WTC11 (cell line): Measurements from ENCODE around the gene CNDP2. TPM values are rescaled to one million over a fixed set of nuclear protein-coding genes. Genes with fewer than 3 reads are reported as not detected.
A peak's percentile ranks its signal among the peaks of the same experiment; 100 is the strongest.
"Not testable (repeated sequence)": the region's sequence is repeated elsewhere in the genome, so short reads cannot be mapped to it uniquely, and the experiment has no call there.

Experiments used
- ATAC-seq: fragments of 200-7000 bp; cut with Tn5 transposase; 2 replicates; pipeline ENCODE4 v1.10.0; 2021; ENCODE audit warnings: mild to moderate bottlenecking, moderate library complexity
- CTCF ChIA-PET: fragments of 300-600 bp; sonication (Branson Sonifier 250); formaldehyde crosslinking; loops from one replicate; lab custom pipeline; 2021; ENCODE audit warnings: antibody characterized with exemption; lab: Charles Lee
- POLR2A ChIA-PET: fragments of 350-600 bp; sonication (Branson Sonifier 250); formaldehyde crosslinking; loops from one replicate; lab custom pipeline; 2021; ENCODE audit warnings: antibody characterized with exemption; lab: Charles Lee
- DNase-seq: peaks from one replicate; pipeline ENCODE4 v3.0.0; 2021; ENCODE audit warnings: low spot score
- H3K27ac Mint-ChIP-seq: 2 replicates; pipeline ENCODE4 v1.8.0; 2021; ENCODE audit warnings: mixed read lengths
- H3K27me3 Mint-ChIP-seq: 2 replicates; pipeline ENCODE4 v1.8.0; 2021; ENCODE audit warnings: low read depth, mild to moderate bottlenecking, moderate library complexity, mixed read lengths
- H3K36me3 Mint-ChIP-seq: 2 replicates; pipeline ENCODE4 v1.8.0; 2021; ENCODE audit warnings: mixed read lengths
- H3K4me1 Mint-ChIP-seq: 2 replicates; pipeline ENCODE4 v1.8.0; 2022; ENCODE audit warnings: mixed read lengths
- H3K4me3 Mint-ChIP-seq: 2 replicates; pipeline ENCODE4 v1.8.0; 2021; ENCODE audit warnings: mild to moderate bottlenecking, moderate library complexity, mixed read lengths
- H3K9me3 Mint-ChIP-seq: 2 replicates; pipeline ENCODE4 v1.8.0; 2021; ENCODE audit warnings: mixed read lengths
- CREB1 ChIP-seq: sonication (generic); formaldehyde crosslinking; IDR thresholded peaks from 2 replicates; pipeline ENCODE4 v1.8.0; 2023; ENCODE audit warnings: mild to moderate bottlenecking, missing genetic modification reagents
- FOXJ3 ChIP-seq: sonication (generic); formaldehyde crosslinking; IDR thresholded peaks from 2 replicates; pipeline ENCODE4 v1.9.0; 2021; ENCODE audit warnings: missing genetic modification reagents, mild to moderate bottlenecking, borderline replicate concordance
- FOXP1 ChIP-seq: sonication (generic); formaldehyde crosslinking; IDR thresholded peaks from 2 replicates; pipeline ENCODE4 v1.8.0; 2022; ENCODE audit warnings: missing genetic modification reagents, mild to moderate bottlenecking, moderate library complexity, borderline replicate concordance
- GRHL2 ChIP-seq: fragments of 250-450 bp; sonication (Bioruptor Pico); IDR thresholded peaks from 2 replicates; pipeline ENCODE4 v1.8.0; 2022; ENCODE audit warnings: mild to moderate bottlenecking, moderate library complexity; ENCODE audit not compliant: insufficient replicate concordance, severe bottlenecking
- JAZF1 ChIP-seq: fragments of 250-450 bp; sonication (Bioruptor Pico); IDR thresholded peaks from 2 replicates; pipeline ENCODE4 v1.9.0; 2021; ENCODE audit warnings: moderate library complexity, mild to moderate bottlenecking, inconsistent platforms
- MXD4 ChIP-seq: fragments of 250-450 bp; sonication (Bioruptor Pico); IDR thresholded peaks from 2 replicates; pipeline ENCODE4 v1.8.0; 2021; ENCODE audit warnings: mild to moderate bottlenecking, moderate library complexity, borderline replicate concordance
- NR3C1 ChIP-seq: sonication (generic); formaldehyde crosslinking; conservative IDR thresholded peaks from 2 replicates; pipeline ENCODE4 v1.8.1; 2023; ENCODE audit warnings: low read depth, mild to moderate bottlenecking, missing genetic modification reagents
- SMAD4 ChIP-seq: sonication (generic); formaldehyde crosslinking; IDR thresholded peaks from 2 replicates; pipeline ENCODE4 v1.8.0; 2022; ENCODE audit warnings: mild to moderate bottlenecking, missing genetic modification reagents
- SOX15 ChIP-seq: fragments of 250-450 bp; sonication (Bioruptor Pico); IDR thresholded peaks from 2 replicates; pipeline ENCODE4 v1.9.0; 2021; ENCODE audit warnings: mild to moderate bottlenecking
- TP53 ChIP-seq: sonication (generic); formaldehyde crosslinking; IDR thresholded peaks from 2 replicates; pipeline ENCODE4 v1.8.1; 2023; ENCODE audit warnings: mild to moderate bottlenecking, missing genetic modification reagents
- total RNA-seq: library from RNA; stranded (reverse); gene quantifications from 3 replicates; pipeline ENCODE4 v1.2.3, GENCODE V29; 2021
- TF ChIP-seq, protein P1 (sequence below): sonication (generic); formaldehyde crosslinking; IDR thresholded peaks from 2 replicates; pipeline ENCODE4 v1.8.1; 2022; ENCODE audit warnings: mild to moderate bottlenecking, missing genetic modification reagents, moderate library complexity, borderline replicate concordance
- TF ChIP-seq, protein P2 (sequence below): sonication (generic); formaldehyde crosslinking; IDR thresholded peaks from 2 replicates; pipeline ENCODE4 v1.8.0; 2022; ENCODE audit warnings: mild to moderate bottlenecking, missing genetic modification reagents

The CNDP2 gene
- total RNA-seq, 1 experiment from 2014 or later: 248 TPM

DNA sequence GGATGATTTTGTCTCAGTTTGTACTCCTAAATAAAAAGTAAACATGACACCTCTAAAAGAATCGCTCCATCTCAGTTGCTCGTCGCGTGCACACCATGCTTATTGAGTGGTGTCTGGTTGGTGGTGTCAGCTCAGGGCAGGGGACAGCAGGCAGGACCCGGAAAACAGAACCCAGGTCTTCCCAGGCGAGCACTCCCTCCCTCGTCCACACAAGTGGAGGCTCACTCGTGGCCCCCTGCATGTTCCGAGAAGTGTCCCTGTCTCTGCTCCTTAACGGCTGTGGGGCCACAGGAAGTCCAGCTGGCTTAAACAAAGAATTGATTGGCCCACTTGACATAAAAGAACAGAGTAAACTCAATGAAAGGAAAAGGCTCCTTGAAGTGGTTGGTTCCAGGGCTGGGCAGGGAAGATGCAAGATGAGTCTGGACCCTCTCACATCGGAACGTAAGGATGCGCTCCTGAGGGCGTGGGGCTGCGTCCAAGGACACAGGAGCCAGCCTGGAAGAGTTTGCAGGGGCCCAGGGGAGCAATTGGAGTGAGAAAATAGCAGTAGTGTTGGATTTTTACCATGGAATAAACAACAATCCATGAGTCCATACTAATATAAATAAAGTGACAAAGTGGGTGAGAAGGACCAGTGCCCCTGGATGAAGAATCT lies 25.0 kb downstream of the CNDP2 start:
- TF ChIP-seq, protein P1, sequence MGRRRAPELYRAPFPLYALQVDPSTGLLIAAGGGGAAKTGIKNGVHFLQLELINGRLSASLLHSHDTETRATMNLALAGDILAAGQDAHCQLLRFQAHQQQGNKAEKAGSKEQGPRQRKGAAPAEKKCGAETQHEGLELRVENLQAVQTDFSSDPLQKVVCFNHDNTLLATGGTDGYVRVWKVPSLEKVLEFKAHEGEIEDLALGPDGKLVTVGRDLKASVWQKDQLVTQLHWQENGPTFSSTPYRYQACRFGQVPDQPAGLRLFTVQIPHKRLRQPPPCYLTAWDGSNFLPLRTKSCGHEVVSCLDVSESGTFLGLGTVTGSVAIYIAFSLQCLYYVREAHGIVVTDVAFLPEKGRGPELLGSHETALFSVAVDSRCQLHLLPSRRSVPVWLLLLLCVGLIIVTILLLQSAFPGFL: no peak
- TF ChIP-seq FOXP1 (CRISPR knock-in tag): no peak
- TF ChIP-seq FOXJ3: no peak
- no peaks in the 10 kb centered on the region; the same call in 1 of the 2 replicates for H3K27me3 Mint-ChIP-seq
- ATAC-seq: no peak
- ChIA-PET CTCF (interaction anchor here (2.6 kb wide), 1 partner anchor 31 kb away, joined by 8 read pairs; no protein-coding TSS in a partner anchor), POLR2A (no interaction called here)
- 0 out of 2 replicates have a peak, but pooled peaks cover 2% of the 10 kb centered on the region for H3K4me1 Mint-ChIP-seq
- no peak for DNase-seq
- no peak overlapping the region for H3K27ac Mint-ChIP-seq
- peaks cover 30% of the 10 kb centered on the region for H3K9me3 Mint-ChIP-seq
- no peak overlapping the region for H3K4me3 Mint-ChIP-seq
- peaks cover 68% of the 10 kb centered on the region for H3K36me3 Mint-ChIP-seq

DNA sequence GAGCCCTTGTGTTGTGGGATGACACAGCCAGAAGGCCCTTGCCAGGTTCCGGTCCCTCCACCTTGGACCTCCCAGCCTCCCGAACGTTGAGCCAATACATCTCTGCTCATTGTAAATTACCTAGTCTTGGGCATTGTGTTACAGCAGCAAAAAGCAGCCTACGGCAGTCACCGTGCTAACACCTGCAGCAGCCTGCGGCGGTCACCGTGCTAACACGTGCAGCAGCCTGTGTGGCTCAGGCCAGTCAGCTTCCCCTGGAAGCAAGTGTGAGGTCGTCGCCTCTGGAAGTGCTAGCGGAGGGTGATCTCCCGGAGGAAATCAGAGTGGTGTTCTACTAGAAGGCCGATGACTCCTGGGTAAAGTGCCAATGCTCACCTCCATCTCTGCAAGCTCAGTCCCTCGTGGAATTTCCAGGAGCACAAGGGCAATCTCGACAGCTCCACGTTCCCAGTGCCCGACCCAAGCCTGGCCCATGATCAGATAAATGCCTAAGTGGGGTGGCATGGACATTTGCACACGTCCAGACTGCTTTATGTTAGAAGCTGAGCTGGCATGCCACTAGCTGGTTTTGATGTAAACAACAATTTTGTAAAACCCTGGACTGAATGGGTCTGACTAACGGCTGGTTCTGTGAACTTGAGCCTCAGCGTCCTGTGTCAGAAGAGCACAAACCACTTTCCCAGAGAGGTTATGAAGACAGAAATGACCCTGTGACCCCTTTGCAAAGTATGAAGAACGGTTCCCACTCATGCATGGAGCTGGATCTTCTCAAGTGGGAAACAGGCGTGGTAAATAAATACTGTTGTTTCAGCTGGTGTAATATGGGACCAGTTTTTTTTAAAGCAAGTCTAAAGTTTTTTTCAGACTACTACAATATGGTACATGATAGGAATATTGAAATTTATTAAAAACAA lies 26.7 kb downstream of the CNDP2 start:
- DNase-seq (no peak), ATAC-seq (peak; percentile 40)
- H3K4me3 Mint-ChIP-seq: no peak overlapping the region
- no peaks in the 10 kb centered on the region; the same call in 1 of the 2 replicates for H3K27me3 Mint-ChIP-seq
- ChIA-PET CTCF (interaction anchor here (2.6 kb wide), 1 partner anchor 29 kb away, joined by 8 read pairs; no protein-coding TSS in a partner anchor), POLR2A (no interaction called here)
- peaks cover 55% of the 10 kb centered on the region for H3K36me3 Mint-ChIP-seq
- TF ChIP-seq, protein P2, sequence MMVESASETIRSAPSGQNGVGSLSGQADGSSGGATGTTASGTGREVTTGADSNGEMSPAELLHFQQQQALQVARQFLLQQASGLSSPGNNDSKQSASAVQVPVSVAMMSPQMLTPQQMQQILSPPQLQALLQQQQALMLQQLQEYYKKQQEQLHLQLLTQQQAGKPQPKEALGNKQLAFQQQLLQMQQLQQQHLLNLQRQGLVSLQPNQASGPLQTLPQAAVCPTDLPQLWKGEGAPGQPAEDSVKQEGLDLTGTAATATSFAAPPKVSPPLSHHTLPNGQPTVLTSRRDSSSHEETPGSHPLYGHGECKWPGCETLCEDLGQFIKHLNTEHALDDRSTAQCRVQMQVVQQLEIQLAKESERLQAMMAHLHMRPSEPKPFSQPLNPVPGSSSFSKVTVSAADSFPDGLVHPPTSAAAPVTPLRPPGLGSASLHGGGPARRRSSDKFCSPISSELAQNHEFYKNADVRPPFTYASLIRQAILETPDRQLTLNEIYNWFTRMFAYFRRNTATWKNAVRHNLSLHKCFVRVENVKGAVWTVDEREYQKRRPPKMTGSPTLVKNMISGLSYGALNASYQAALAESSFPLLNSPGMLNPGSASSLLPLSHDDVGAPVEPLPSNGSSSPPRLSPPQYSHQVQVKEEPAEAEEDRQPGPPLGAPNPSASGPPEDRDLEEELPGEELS (CRISPR knock-in tag): 0 out of 2 replicates have a peak, but pooled peaks have one; percentile 19
- TF ChIP-seq FOXP1 (CRISPR knock-in tag): 0 out of 2 replicates have a peak, but pooled peaks have one; percentile 28
- no peak for TF ChIP-seq JAZF1
- H3K9me3 Mint-ChIP-seq: peaks cover 30% of the 10 kb centered on the region
- no peak overlapping the region for H3K27ac Mint-ChIP-seq
- 0 out of 2 replicates have a peak, but pooled peaks cover 2% of the 10 kb centered on the region for H3K4me1 Mint-ChIP-seq

DNA sequence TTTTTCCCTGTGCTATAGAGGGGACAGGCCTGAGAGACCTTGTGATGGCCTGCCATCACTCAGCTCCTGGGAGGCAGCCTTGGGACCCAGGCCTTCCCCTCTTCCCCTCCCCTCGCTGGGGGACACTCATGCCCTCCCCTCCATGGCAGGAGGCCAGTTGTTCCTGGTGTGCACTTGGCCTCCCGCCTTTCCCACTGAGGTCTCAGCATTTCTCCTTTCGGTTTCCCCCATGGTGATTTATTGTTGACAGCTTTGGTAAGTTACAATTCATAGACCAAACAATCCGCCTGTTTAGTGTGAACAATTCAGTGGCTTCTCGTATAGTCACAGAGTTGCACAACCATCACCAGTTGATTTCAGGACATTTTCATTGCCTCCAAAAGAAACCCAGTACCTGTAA lies 27.9 kb downstream of the CNDP2 start:
- no peak for ATAC-seq
- Mint-ChIP-seq H3K27ac (no peak overlapping the region), H3K4me1 (0 out of 2 replicates have a peak, but pooled peaks cover 2% of the 10 kb centered on the region), H3K9me3 (peaks cover 30% of the 10 kb centered on the region), H3K4me3 (no peak overlapping the region), H3K36me3 (peaks cover 44% of the 10 kb centered on the region), H3K27me3 (no peaks in the 10 kb centered on the region; the same call in 1 of the 2 replicates)
- no peak for DNase-seq
- POLR2A ChIA-PET: no interaction called here
- no peak for TF ChIP-seq CREB1 (CRISPR knock-in tag)
- no peak for TF ChIP-seq NR3C1 (CRISPR knock-in tag)
- TF ChIP-seq SMAD4 (CRISPR knock-in tag): no peak
- no peak for TF ChIP-seq SOX15 (CRISPR knock-in tag)
- TF ChIP-seq MXD4 (CRISPR knock-in tag): no peak
- no peak for TF ChIP-seq FOXJ3
- no peak for TF ChIP-seq TP53
- TF ChIP-seq GRHL2 (CRISPR knock-in tag): no peak
- CTCF ChIA-PET: interaction anchor here (0.7 kb wide), 1 partner anchor 14 kb away, joined by 3 read pairs; no protein-coding TSS in a partner anchor

- DNase-seq, H3K27me3 Mint-ChIP-seq: not testable (repeated sequence)
- H3K36me3 Mint-ChIP-seq: peaks cover 36% of the 10 kb centered on the region
These were observed 28.8 kb downstream of the CNDP2 start for GRCh38 chr18:74524915-74525314.

More at GRCh38 chr18:74524915-74525314, 28.8 kb downstream of the CNDP2 start:
- ATAC-seq, H3K4me3 Mint-ChIP-seq, H3K27ac Mint-ChIP-seq, POLR2A ChIA-PET, H3K4me1 Mint-ChIP-seq: not testable (repeated sequence)
- peaks cover 30% of the 10 kb centered on the region for H3K9me3 Mint-ChIP-seq
- CTCF ChIA-PET: interaction anchor here (0.7 kb wide), 1 partner anchor 13 kb away, joined by 3 read pairs; no protein-coding TSS in a partner anchor
